Left ventricle myocardium inferior (tissue), 1 donor: ENCODE measurements around the gene CCDC51. TPM values are rescaled to one million over a fixed set of nuclear protein-coding genes. Genes with fewer than 3 reads are reported as not detected.
A peak's percentile ranks its signal among the peaks of the same experiment; 100 is the strongest.

ENCODE experiments used
- DNase-seq: peaks from one replicate; pipeline ENCODE4 v3.0.0-alpha.2; 2020
- H3K27ac ChIP-seq: fragments of 200-600 bp; replicated peaks from 2 replicates; pipeline ENCODE4 v1.8.0; 2021
- H3K27me3 ChIP-seq: fragments of 200-600 bp; 2 replicates; pipeline ENCODE4 v1.8.0; 2021; ENCODE audit warnings: low read depth
- H3K36me3 ChIP-seq: fragments of 200-600 bp; 2 replicates; pipeline ENCODE4 v1.8.0; 2021
- H3K4me1 ChIP-seq: fragments of 200-600 bp; 2 replicates; pipeline ENCODE4 v1.8.0; 2021
- H3K4me3 ChIP-seq: fragments of 200-600 bp; 2 replicates; pipeline ENCODE4 v1.8.0; 2021; ENCODE audit warnings: mild to moderate bottlenecking, moderate library complexity
- H3K9me3 ChIP-seq: fragments of 200-600 bp; replicated peaks from 2 replicates; pipeline ENCODE4 v1.8.0; 2021
- CTCF ChIP-seq: fragments of 200-600 bp; IDR thresholded peaks from 2 replicates; pipeline ENCODE4 v1.8.0; 2021; ENCODE audit warnings: antibody characterized with exemption, mild to moderate bottlenecking, borderline replicate concordance
- intact Hi-C: fragments of 100-400 bp; cut with micrococcal nuclease; formaldehyde crosslinking; loops from one replicate; pipeline ENCODE4 v1.11.0; 2022
- total RNA-seq: library from RNA; stranded (reverse); fragmentation: NEBNext Ultra II Directional; extraction: Animal tissue kit (Norgen Biotek cat#: 25700); gene quantifications from one replicate; pipeline ENCODE4 v1.2.1, GENCODE V29; 2021
- donor health status: DM: no; HTN: yes; CAD: no; lungs with severe emphysema.

The CCDC51 gene
- total RNA-seq, 1 donor from 2014 or later: 13.9 TPM

- Histone ChIP-seq H3K36me3 (peaks cover 15% of the 10 kb centered on the region), H3K27ac (no peak overlapping the region), H3K27me3 (no peaks in the 10 kb centered on the region), H3K9me3 (no peaks in the 10 kb centered on the region), H3K4me1 (peaks cover 39% of the 10 kb centered on the region), H3K4me3 (no peak overlapping the region)
- intact Hi-C loops: loop anchor here (5.0 to 10.0 kb wide), 2 partner anchors 34 to 161 kb away; no protein-coding TSS in a partner anchor
- peak; percentile 100 for TF ChIP-seq CTCF
- peak; percentile 87 for DNase-seq
Measured at GRCh38 chr3:48435774-48436476, 4.0 kb downstream of the CCDC51 start.

GRCh38 chr3:48435223-48435595 is 4.7 kb downstream of the CCDC51 start:
- DNase-seq: no peak
- Histone ChIP-seq H3K4me1 (peaks cover 34% of the 10 kb centered on the region), H3K27me3 (no peaks in the 10 kb centered on the region), H3K36me3 (peaks cover 15% of the 10 kb centered on the region), H3K9me3 (no peaks in the 10 kb centered on the region), H3K4me3 (no peak overlapping the region), H3K27ac (peak overlapping the region; percentile 57)
- TF ChIP-seq CTCF: no peak
- intact Hi-C loops: loop anchor here (5.0 to 10.0 kb wide), 2 partner anchors 33 to 160 kb away; no protein-coding TSS in a partner anchor

GRCh38 chr3:48434591-48435222 is 5.2 kb downstream of the CCDC51 start:
- Histone ChIP-seq H3K4me3 (no peak overlapping the region), H3K27ac (peak overlapping the region; percentile 57), H3K27me3 (no peaks in the 10 kb centered on the region), H3K36me3 (peaks cover 15% of the 10 kb centered on the region), H3K9me3 (no peaks in the 10 kb centered on the region), H3K4me1 (peaks cover 37% of the 10 kb centered on the region)
- intact Hi-C loops: loop anchor here (5.0 to 10.0 kb wide), 2 partner anchors 32 to 160 kb away; no protein-coding TSS in a partner anchor
- TF ChIP-seq CTCF: no peak
- DNase-seq: no peak

- no peak for TF ChIP-seq CTCF
- Histone ChIP-seq H3K27me3 (no peaks in the 10 kb centered on the region), H3K4me1 (peaks cover 38% of the 10 kb centered on the region), H3K27ac (peak overlapping the region; percentile 57), H3K9me3 (no peaks in the 10 kb centered on the region), H3K4me3 (peak overlapping the region; percentile 11), H3K36me3 (peaks cover 15% of the 10 kb centered on the region)
- no peak for DNase-seq
- intact Hi-C loops: loop anchor here (10.0 kb wide), 1 partner anchor 159 kb away; no protein-coding TSS in a partner anchor
Measured at GRCh38 chr3:48433472-48434118, 6.3 kb downstream of the CCDC51 start.
